HG02981 (cell line): ENCODE measurements around the gene DNAJC30.

ENCODE experiments used
- ATAC-seq: cut with Tn5 transposase; IDR thresholded peaks from one replicate; pipeline ENCODE4 v1.9.1; 2021; ENCODE audit warnings: mild to moderate bottlenecking, moderate library complexity; ENCODE audit not compliant: unreplicated experiment

DNAJC30 gene

GRCh38 chr7:73650524-73650923 is 32.7 kb downstream of the DNAJC30 start:
- ATAC-seq: no peak

- no peak for ATAC-seq
Measured at GRCh38 chr7:73649576-73649975, 33.7 kb downstream of the DNAJC30 start.

- ATAC-seq: no peak
Measured at GRCh38 chr7:73648593-73649332, 34.5 kb downstream of the DNAJC30 start.

GRCh38 chr7:73647725-73648592 is 35.3 kb downstream of the DNAJC30 start:
- no peak for ATAC-seq

GRCh38 chr7:73646785-73647724 is 36.2 kb downstream of the DNAJC30 start:
- ATAC-seq: no peak

- ATAC-seq: no peak
Measured at GRCh38 chr7:73645643-73646174, 37.5 kb downstream of the DNAJC30 start.

GRCh38 chr7:73644688-73645286 is 38.5 kb downstream of the DNAJC30 start:
- ATAC-seq: no peak

GRCh38 chr7:73642834-73643233 is 40.4 kb downstream of the DNAJC30 start:
- ATAC-seq: no peak

GRCh38 chr7:73638911-73639310 is 44.3 kb downstream of the DNAJC30 start:
- ATAC-seq: no peak

- ATAC-seq: no peak
Measured at GRCh38 chr7:73635428-73636200, 47.6 kb downstream of the DNAJC30 start.

- no peak for ATAC-seq
Measured at GRCh38 chr7:73633844-73634243, 49.4 kb downstream of the DNAJC30 start.

- no peak for ATAC-seq
Measured at GRCh38 chr7:73633323-73633722, 49.9 kb downstream of the DNAJC30 start.

- ATAC-seq: no peak
Measured at GRCh38 chr7:73631558-73631957, 51.7 kb downstream of the DNAJC30 start.
